DND-41 (cell line): ENCODE data around the gene DNAH14.
A peak's percentile ranks its signal among the peaks of the same experiment; 100 is the strongest.

ENCODE experiments used
- ATAC-seq: fragments of 200-7000 bp; cut with Tn5 transposase; 3 replicates; pipeline ENCODE4 v1.9.1; 2021; ENCODE audit warnings: low read depth; ENCODE audit not compliant: insufficient read depth
- DNase-seq: peaks from one replicate; pipeline ENCODE4 v3.0.0-alpha.2; 2020
- H2AFZ ChIP-seq: 2 replicates; pipeline ENCODE4 v1.6.0; 2012; ENCODE audit warnings: low read depth, low read length
- H3K27ac ChIP-seq: 2 replicates; pipeline ENCODE4 v1.5.1; 2012; ENCODE audit warnings: low read length, inconsistent platforms
- H3K27me3 ChIP-seq: fragments of 200-600 bp; sonication (generic); 2 replicates; pipeline ENCODE4 v1.6.0; 2012; ENCODE audit warnings: low read length, mild to moderate bottlenecking, inconsistent platforms; ENCODE audit not compliant: insufficient read depth, poor library complexity
- H3K36me3 ChIP-seq: 2 replicates; pipeline ENCODE4 v1.5.1; 2012; ENCODE audit warnings: low read length, inconsistent platforms; ENCODE audit not compliant: insufficient read depth
- H3K4me1 ChIP-seq: 2 replicates; pipeline ENCODE4 v1.5.1; 2012; ENCODE audit warnings: mild to moderate bottlenecking, low read length; ENCODE audit not compliant: insufficient read depth
- H3K4me2 ChIP-seq: 2 replicates; pipeline ENCODE4 v1.6.0; 2012; ENCODE audit warnings: mild to moderate bottlenecking, moderate library complexity, low read length, inconsistent platforms; ENCODE audit not compliant: insufficient read depth
- H3K4me3 ChIP-seq, 2 experiments: fragments of 200-600 bp in 1 of 2; shearing (Covaris generic) in 1 of 2; 2 replicates each; pipeline ENCODE4 v1.5.1; 2012 to 2016; ENCODE audit warnings: inconsistent platforms in 2 of 2, low read length in 2 of 2, mild to moderate bottlenecking in 2 of 2, low read depth in 1 of 2, moderate library complexity in 1 of 2
- H3K79me2 ChIP-seq: 2 replicates; pipeline ENCODE4 v1.6.0; 2012; ENCODE audit warnings: low read length, inconsistent platforms; ENCODE audit not compliant: insufficient read depth
- H3K9ac ChIP-seq: 2 replicates; pipeline ENCODE4 v1.6.0; 2012; ENCODE audit warnings: low read depth, mild to moderate bottlenecking, inconsistent platforms, low read length, moderate library complexity
- H3K9me3 ChIP-seq: 2 replicates; pipeline ENCODE4 v1.5.1; 2012; ENCODE audit warnings: low read length, moderate library complexity, mild to moderate bottlenecking, inconsistent platforms; ENCODE audit not compliant: insufficient read depth, severe bottlenecking
- H4K20me1 ChIP-seq: 2 replicates; pipeline ENCODE4 v1.6.0; 2012; ENCODE audit warnings: low read length; ENCODE audit not compliant: insufficient read depth
- CTCF ChIP-seq: IDR thresholded peaks from 2 replicates; pipeline ENCODE4 v1.5.1; 2012; ENCODE audit warnings: borderline replicate concordance, low read length, moderate library complexity, mild to moderate bottlenecking; ENCODE audit not compliant: poor library complexity, severe bottlenecking; ENCODE audit errors: extremely low read depth
- EZH2 ChIP-seq: IDR thresholded peaks from 3 replicates; pipeline ENCODE4 v1.6.1; 2012; ENCODE audit warnings: borderline replicate concordance, low read depth, mild to moderate bottlenecking, moderate library complexity, low read length, inconsistent platforms; ENCODE audit not compliant: severe bottlenecking

DNAH14 gene

GRCh38 chr1:225446981-225447615, 517.6 kb downstream of the DNAH14 start:
- H3K4me2 ChIP-seq: no peak overlapping the region
- H3K4me3 ChIP-seq: no peak overlapping the region
- H3K9ac ChIP-seq: no peak overlapping the region
- ATAC-seq: no peak
- DNase-seq: peak; percentile 2
- H3K36me3 ChIP-seq: no peaks in the 10 kb centered on the region
- peaks cover 35% of the 10 kb centered on the region for H3K4me1 ChIP-seq
- H3K27ac ChIP-seq: no peak overlapping the region
- no peaks in the 10 kb centered on the region for H4K20me1 ChIP-seq
- TF ChIP-seq EZH2: no peak
- TF ChIP-seq CTCF: no peak
- H2AFZ ChIP-seq: no peak overlapping the region
- no peaks in the 10 kb centered on the region for H3K9me3 ChIP-seq
- no peaks in the 10 kb centered on the region for H3K27me3 ChIP-seq
- H3K79me2 ChIP-seq: no peaks in the 10 kb centered on the region

GRCh38 chr1:225447650-225448089, 518.2 kb downstream of the DNAH14 start:
- TF ChIP-seq EZH2: no peak
- no peak for TF ChIP-seq CTCF
- no peaks in the 10 kb centered on the region for H3K27me3 ChIP-seq
- no peak overlapping the region for H2AFZ ChIP-seq
- H3K36me3 ChIP-seq: no peaks in the 10 kb centered on the region
- peaks cover 32% of the 10 kb centered on the region for H3K4me1 ChIP-seq
- no peaks in the 10 kb centered on the region for H3K9me3 ChIP-seq
- no peak overlapping the region for H3K27ac ChIP-seq
- H3K9ac ChIP-seq: no peak overlapping the region
- DNase-seq (peak; percentile 1), ATAC-seq (no peak)
- no peak overlapping the region for H3K4me3 ChIP-seq
- no peak overlapping the region for H3K4me2 ChIP-seq
- H4K20me1 ChIP-seq: no peaks in the 10 kb centered on the region
- H3K79me2 ChIP-seq: no peaks in the 10 kb centered on the region

- H3K27ac ChIP-seq: no peak overlapping the region
- no peaks in the 10 kb centered on the region for H4K20me1 ChIP-seq
- no peaks in the 10 kb centered on the region for H3K27me3 ChIP-seq
- ATAC-seq: no peak
- peak; percentile 4 for DNase-seq
- H3K36me3 ChIP-seq: no peaks in the 10 kb centered on the region
- H2AFZ ChIP-seq: no peak overlapping the region
- TF ChIP-seq CTCF (no peak), EZH2 (no peak)
- H3K4me1 ChIP-seq: peaks cover 29% of the 10 kb centered on the region
- H3K4me2 ChIP-seq: no peak overlapping the region
- no peak overlapping the region for H3K4me3 ChIP-seq
- no peak overlapping the region for H3K9ac ChIP-seq
- H3K79me2 ChIP-seq: no peaks in the 10 kb centered on the region
- no peaks in the 10 kb centered on the region for H3K9me3 ChIP-seq
These were observed 518.8 kb downstream of the DNAH14 start for GRCh38 chr1:225448146-225448805.
